Activated CD4-positive, alpha-beta T cell treated with anti-CD3 and anti-CD28 coated beads, Interleukin-2, amount 50 U/mL, for 16 hours (primary cell): ENCODE results near the gene IRF2BP2.
A peak's percentile ranks its signal among the peaks of the same experiment; 100 is the strongest.
"Not testable (repeated sequence)": the region's sequence is repeated elsewhere in the genome, so short reads cannot be mapped to it uniquely, and the experiment has no call there.

Experiments
- DNase-seq: peaks from one replicate; pipeline ENCODE4 v3.0.0-alpha.2; 2020

The IRF2BP2 gene

GRCh38 chr1:234610061-234610665 lies at the start of gene IRF2BP2:
TSS of gene IRF2BP2 (minus strand) at chr1:234610178. CDS start at chr1:234609494, 684 bp downstream.
- DNase-seq: peak; percentile 87

GRCh38 chr1:234659538-234659937 lies 49.6 kb upstream of the IRF2BP2 start:
- no peak for DNase-seq

- DNase-seq: no peak
These were observed 48.2 kb upstream of the IRF2BP2 start for GRCh38 chr1:234658138-234658537.

- peak; percentile 36 for DNase-seq
These were observed 47.1 kb upstream of the IRF2BP2 start for GRCh38 chr1:234656944-234657654.

GRCh38 chr1:234656070-234656895 lies 46.3 kb upstream of the IRF2BP2 start:
- DNase-seq: no peak

- no peak for DNase-seq
These were observed 45.5 kb upstream of the IRF2BP2 start for GRCh38 chr1:234655328-234656069.

- DNase-seq: no peak
These were observed 44.2 kb upstream of the IRF2BP2 start for GRCh38 chr1:234654002-234654733.

- no peak for DNase-seq
These were observed 39.6 kb upstream of the IRF2BP2 start for GRCh38 chr1:234649432-234650081.

- DNase-seq: no peak
These were observed 37.8 kb upstream of the IRF2BP2 start for GRCh38 chr1:234647758-234648157.

GRCh38 chr1:234647245-234647644 lies 37.3 kb upstream of the IRF2BP2 start:
- DNase-seq: no peak

- no peak for DNase-seq
These were observed 36.0 kb upstream of the IRF2BP2 start for GRCh38 chr1:234645964-234646363.

- no peak for DNase-seq
These were observed 35.5 kb upstream of the IRF2BP2 start for GRCh38 chr1:234645474-234645953.

GRCh38 chr1:234644928-234645327 lies 35.0 kb upstream of the IRF2BP2 start:
- DNase-seq: no peak

GRCh38 chr1:234643850-234644134 lies 33.8 kb upstream of the IRF2BP2 start:
- DNase-seq: no peak

GRCh38 chr1:234643111-234643849 lies 33.3 kb upstream of the IRF2BP2 start:
- DNase-seq: no peak

- DNase-seq: no peak
These were observed 32.5 kb upstream of the IRF2BP2 start for GRCh38 chr1:234642428-234642827.

- DNase-seq: no peak
These were observed 30.0 kb upstream of the IRF2BP2 start for GRCh38 chr1:234639961-234640360.

GRCh38 chr1:234638832-234639799 lies 29.1 kb upstream of the IRF2BP2 start:
- no peak for DNase-seq

- DNase-seq: not testable (repeated sequence)
These were observed 24.9 kb upstream of the IRF2BP2 start for GRCh38 chr1:234634922-234635321.

- peak; percentile 41 for DNase-seq
These were observed 24.4 kb upstream of the IRF2BP2 start for GRCh38 chr1:234634387-234634786.
